PC-3 (cell line): ENCODE measurements around the gene ANP32A. TPM values are rescaled to one million over a fixed set of nuclear protein-coding genes. Genes with fewer than 3 reads are reported as not detected.

ENCODE experiments used
- ATAC-seq: fragments of 200-7000 bp; cut with Tn5 transposase; 2 replicates; pipeline ENCODE4 v1.9.1; 2020; ENCODE audit warnings: mild to moderate bottlenecking, moderate library complexity
- BruUV-seq: library from RNA; stranded (reverse); fragments of 400-500 nt; replicated peaks from 2 replicates; lab custom pipeline; 2021; lab: Mats Ljungman, UMichigan
- CTCF ChIA-PET: fragments of 300-600 bp; sonication (Branson Sonifier 250); formaldehyde crosslinking; loops from one replicate; lab custom pipeline; 2022; ENCODE audit warnings: antibody characterized with exemption; lab: Charles Lee
- POLR2A ChIA-PET: fragments of 300-600 bp; sonication (Branson Sonifier 250); formaldehyde crosslinking; loops from one replicate; lab custom pipeline; 2022; ENCODE audit warnings: antibody characterized with exemption; ENCODE audit not compliant: unreplicated experiment; lab: Charles Lee
- DNase-seq: peaks from one replicate; pipeline ENCODE4 v3.0.0-alpha.2; 2015
- H2AFZ ChIP-seq: fragments of 300-600 bp; sonication (generic); 2 replicates; pipeline ENCODE4 v1.6.0; 2016; ENCODE audit warnings: antibody characterized with exemption, low read length
- H3F3A ChIP-seq: fragments of 300-600 bp; sonication (generic); one replicate; pipeline ENCODE4 v1.6.0; 2017; ENCODE audit warnings: antibody characterized with exemption, low read length, control low read depth, mild to moderate bottlenecking; ENCODE audit not compliant: unreplicated experiment
- H3K27ac ChIP-seq: fragments of 300-600 bp; sonication (generic); 2 replicates; pipeline ENCODE4 v1.5.1; 2016; ENCODE audit warnings: mild to moderate bottlenecking, low read length
- H3K27me3 ChIP-seq: fragments of 300-600 bp; sonication (generic); 2 replicates; pipeline ENCODE4 v1.6.1; 2016; ENCODE audit warnings: low read length, mixed read lengths
- H3K36me3 ChIP-seq: fragments of 300-600 bp; sonication (generic); 2 replicates; pipeline ENCODE4 v1.6.1; 2016; ENCODE audit warnings: low read depth, mixed run types, low read length, mixed read lengths
- H3K4me1 ChIP-seq: fragments of 300-600 bp; sonication (generic); 2 replicates; pipeline ENCODE4 v1.5.1; 2016; ENCODE audit warnings: low read length; ENCODE audit not compliant: insufficient read depth
- H3K4me2 ChIP-seq: fragments of 300-600 bp; sonication (generic); 2 replicates; pipeline ENCODE4 v1.6.0; 2016; ENCODE audit warnings: low read length
- H3K4me3 ChIP-seq: fragments of 300-600 bp; sonication (generic); 2 replicates; pipeline ENCODE4 v1.5.1; 2016; ENCODE audit warnings: mild to moderate bottlenecking, low read length, mixed read lengths
- H3K79me2 ChIP-seq: fragments of 300-600 bp; sonication (generic); 2 replicates; pipeline ENCODE4 v1.6.1; 2017; ENCODE audit warnings: low read length, mixed read lengths
- H3K9ac ChIP-seq: fragments of 300-600 bp; sonication (generic); 2 replicates; pipeline ENCODE4 v1.6.0; 2016; ENCODE audit warnings: mild to moderate bottlenecking, low read length
- H3K9me2 ChIP-seq: fragments of 300-600 bp; sonication (generic); replicated peaks from 2 replicates; pipeline ENCODE4 v1.6.1; 2016; ENCODE audit warnings: mixed run types, low read length, mixed read lengths
- H3K9me3 ChIP-seq: fragments of 300-600 bp; sonication (generic); 2 replicates; pipeline ENCODE4 v1.6.1; 2016; ENCODE audit warnings: low read length, mixed read lengths
- H4K20me1 ChIP-seq: fragments of 300-600 bp; sonication (generic); 2 replicates; pipeline ENCODE4 v1.6.1; 2016; ENCODE audit warnings: low read length, mixed read lengths
- EZH2 ChIP-seq: fragments of 300-600 bp; sonication (generic); IDR thresholded peaks from one replicate; pipeline ENCODE4 v1.6.1; 2017; ENCODE audit warnings: antibody characterized with exemption, mild to moderate bottlenecking, low read length; ENCODE audit not compliant: unreplicated experiment
- EZH2phosphoT487 ChIP-seq: fragments of 300-600 bp; sonication (generic); IDR thresholded peaks from 2 replicates; pipeline ENCODE4 v1.6.1; 2018; ENCODE audit warnings: mild to moderate bottlenecking, antibody characterized with exemption, low read length, borderline replicate concordance
- intact Hi-C: fragments of 100-400 bp; cut with micrococcal nuclease; formaldehyde crosslinking; loops from 2 replicates; pipeline ENCODE4 v1.9.0; 2023
- total RNA-seq: library from RNA; depleted of rRNA; stranded (reverse); fragments of >200 nt; gene quantifications from 2 replicates; pipeline ENCODE4 v1.2.3, GENCODE V29; 2014
- TF ChIP-seq, protein P1 (sequence below): fragments of 300-600 bp; sonication (generic); conservative IDR thresholded peaks from 2 replicates; pipeline ENCODE4 v1.5.1; 2017; ENCODE audit warnings: antibody characterized with exemption, low read depth, mild to moderate bottlenecking, low read length

Gene ANP32A
- total RNA-seq, 1 experiment from 2014 or later: 106 TPM

DNA sequence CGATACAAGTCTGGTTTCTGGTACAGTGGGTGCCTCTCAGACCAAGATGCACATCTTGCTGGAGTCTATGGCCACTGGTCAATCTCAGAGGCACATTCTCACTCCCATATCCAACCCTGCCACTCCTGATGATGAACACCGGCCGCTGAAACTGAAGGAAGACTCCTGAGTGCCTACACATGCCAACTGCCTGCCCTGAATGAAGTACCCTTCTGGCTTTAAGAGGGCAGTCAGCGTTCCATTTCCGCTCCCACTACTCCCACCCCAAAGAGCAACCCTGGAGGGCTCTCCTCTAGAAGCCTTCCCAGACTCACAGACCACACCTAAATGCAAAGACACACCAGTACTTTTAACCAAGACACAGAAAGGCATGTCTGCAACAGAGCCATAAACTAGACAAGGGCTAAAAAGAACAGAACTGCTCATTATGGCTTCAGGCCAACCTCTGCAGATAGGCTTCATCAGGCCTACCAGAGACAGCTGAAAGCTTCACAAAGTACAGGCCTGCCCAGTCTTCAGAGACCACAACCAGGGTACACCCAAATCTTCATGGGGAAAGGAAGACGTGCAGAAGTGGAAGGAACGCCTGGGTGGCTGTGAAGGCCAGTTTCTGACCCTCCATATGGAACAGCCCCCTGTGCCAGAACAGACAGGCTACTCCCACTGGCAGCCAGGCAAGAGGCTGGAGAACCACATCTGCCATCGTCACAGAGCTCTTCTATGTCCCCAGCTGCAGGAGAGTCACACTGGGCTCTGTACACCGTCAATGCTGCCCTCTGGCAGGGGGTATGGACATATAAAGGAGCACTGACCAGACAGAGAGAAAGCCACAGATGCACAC is 14.3 kb downstream of the ANP32A start:
- Histone ChIP-seq H3K4me3 (no peak overlapping the region), H3K27ac (no peak overlapping the region), H3K36me3 (peaks cover 4% of the 10 kb centered on the region; the same call in 1 of the 2 replicates), H3K27me3 (no peaks in the 10 kb centered on the region), H3K4me1 (no peaks in the 10 kb centered on the region), H3K9me3 (no peaks in the 10 kb centered on the region), H3K9ac (no peak overlapping the region), H4K20me1 (peaks cover 40% of the 10 kb centered on the region; the same call in 1 of the 2 replicates), H3F3A (no peaks in the 10 kb centered on the region), H3K79me2 (peaks cover 100% of the 10 kb centered on the region), H2AFZ (no peak overlapping the region), H3K9me2 (no peaks in the 10 kb centered on the region), H3K4me2 (no peak overlapping the region)
- POLR2A ChIA-PET: no interaction called here
- TF ChIP-seq EZH2phosphoT487: no peak
- no peak for TF ChIP-seq EZH2
- TF ChIP-seq, protein P1, sequence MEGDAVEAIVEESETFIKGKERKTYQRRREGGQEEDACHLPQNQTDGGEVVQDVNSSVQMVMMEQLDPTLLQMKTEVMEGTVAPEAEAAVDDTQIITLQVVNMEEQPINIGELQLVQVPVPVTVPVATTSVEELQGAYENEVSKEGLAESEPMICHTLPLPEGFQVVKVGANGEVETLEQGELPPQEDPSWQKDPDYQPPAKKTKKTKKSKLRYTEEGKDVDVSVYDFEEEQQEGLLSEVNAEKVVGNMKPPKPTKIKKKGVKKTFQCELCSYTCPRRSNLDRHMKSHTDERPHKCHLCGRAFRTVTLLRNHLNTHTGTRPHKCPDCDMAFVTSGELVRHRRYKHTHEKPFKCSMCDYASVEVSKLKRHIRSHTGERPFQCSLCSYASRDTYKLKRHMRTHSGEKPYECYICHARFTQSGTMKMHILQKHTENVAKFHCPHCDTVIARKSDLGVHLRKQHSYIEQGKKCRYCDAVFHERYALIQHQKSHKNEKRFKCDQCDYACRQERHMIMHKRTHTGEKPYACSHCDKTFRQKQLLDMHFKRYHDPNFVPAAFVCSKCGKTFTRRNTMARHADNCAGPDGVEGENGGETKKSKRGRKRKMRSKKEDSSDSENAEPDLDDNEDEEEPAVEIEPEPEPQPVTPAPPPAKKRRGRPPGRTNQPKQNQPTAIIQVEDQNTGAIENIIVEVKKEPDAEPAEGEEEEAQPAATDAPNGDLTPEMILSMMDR: no peak
- ATAC-seq: no peak
- CTCF ChIA-PET: no interaction called here
- intact Hi-C loops: no loop called here
- BruUV-seq: no TSS peak
- no peak for DNase-seq

DNA sequence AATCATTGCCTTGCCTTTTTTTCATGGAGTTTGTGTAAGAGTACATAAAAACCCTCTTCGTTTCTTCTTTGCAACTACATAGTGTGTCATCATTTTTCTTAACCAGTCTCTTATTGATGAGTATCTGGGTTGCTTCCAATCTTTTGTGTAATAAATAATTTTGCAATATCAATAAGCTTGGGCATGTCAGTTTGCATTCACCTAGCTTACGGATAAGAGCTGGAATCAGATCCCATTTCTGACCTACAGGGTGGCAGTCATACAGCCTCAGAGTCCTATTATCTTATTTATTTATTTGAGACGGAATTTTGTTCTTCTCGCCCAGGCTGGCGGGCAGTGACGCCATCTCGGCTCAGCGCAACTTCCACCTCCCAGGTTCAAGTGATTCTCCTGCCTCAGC is 18.3 kb downstream of the ANP32A start:
- Histone ChIP-seq H3K27me3 (no peaks in the 10 kb centered on the region), H3K27ac (no peak overlapping the region), H3K4me3 (no peak overlapping the region), H3K4me2 (no peak overlapping the region), H3F3A (no peaks in the 10 kb centered on the region), H3K36me3 (peaks cover 5% of the 10 kb centered on the region; the same call in 1 of the 2 replicates), H3K79me2 (peaks cover 98% of the 10 kb centered on the region), H3K9me3 (no peaks in the 10 kb centered on the region), H4K20me1 (peaks cover 40% of the 10 kb centered on the region; the same call in 1 of the 2 replicates), H2AFZ (no peak overlapping the region), H3K9me2 (no peaks in the 10 kb centered on the region), H3K4me1 (no peaks in the 10 kb centered on the region), H3K9ac (no peak overlapping the region)
- CTCF ChIA-PET: no interaction called here
- BruUV-seq: no TSS peak
- ATAC-seq (no peak), DNase-seq (no peak)
- POLR2A ChIA-PET: no interaction called here
- TF ChIP-seq EZH2 (no peak), EZH2phosphoT487 (no peak)
- TF ChIP-seq, protein P1: no peak
- intact Hi-C loops: no loop called here

- Histone ChIP-seq H3K79me2 (peaks cover 98% of the 10 kb centered on the region), H3K4me2 (no peak overlapping the region), H3K4me1 (no peaks in the 10 kb centered on the region), H3K9me3 (no peaks in the 10 kb centered on the region), H3K27me3 (no peaks in the 10 kb centered on the region), H3K4me3 (no peak overlapping the region), H3F3A (no peaks in the 10 kb centered on the region), H3K27ac (no peak overlapping the region), H3K9ac (no peak overlapping the region), H3K9me2 (no peaks in the 10 kb centered on the region), H2AFZ (no peak overlapping the region), H4K20me1 (peaks cover 44% of the 10 kb centered on the region; the same call in 1 of the 2 replicates), H3K36me3 (peaks cover 5% of the 10 kb centered on the region; the same call in 1 of the 2 replicates)
- DNase-seq (no peak), ATAC-seq (no peak)
- no TSS peak for BruUV-seq
- intact Hi-C loops: no loop called here
- ChIA-PET POLR2A (no interaction called here), CTCF (no interaction called here)
- TF ChIP-seq, protein P1: no peak
- no peak for TF ChIP-seq EZH2
- no peak for TF ChIP-seq EZH2phosphoT487
These were observed 19.0 kb downstream of the ANP32A start for GRCh38 chr15:68801572-68802148.
